GM06990 (cell line): ENCODE results near the gene GNB1.

Experiments
- DNase-seq: peaks from one replicate; pipeline ENCODE4 v3.0.0-alpha.2; 2011; ENCODE audit not compliant: insufficient read length; ENCODE audit errors: extremely low read depth
- H3K27me3 ChIP-seq: replicated peaks from 2 replicates; pipeline ENCODE4 v1.6.0; 2011; ENCODE audit warnings: low read length; ENCODE audit not compliant: control insufficient read depth, insufficient read depth
- H3K36me3 ChIP-seq: 2 replicates; pipeline ENCODE4 v1.5.1; 2011; ENCODE audit warnings: low read length; ENCODE audit not compliant: control insufficient read depth, insufficient read depth
- H3K4me3 ChIP-seq: replicated peaks from 2 replicates; pipeline ENCODE4 v1.5.1; 2011; ENCODE audit warnings: low read depth, mild to moderate bottlenecking, control low read depth, low read length
- TF ChIP-seq, protein P1 (sequence below): IDR thresholded peaks from 2 replicates; pipeline ENCODE4 v1.5.1; 2011; ENCODE audit warnings: low read length, control low read depth, mild to moderate bottlenecking, inconsistent platforms; ENCODE audit not compliant: insufficient read depth, poor library complexity, severe bottlenecking

Gene GNB1

GRCh38 chr1:1784933-1785332 is 106.0 kb downstream of the GNB1 start:
- no peaks in the 10 kb centered on the region for H3K27me3 ChIP-seq

DNA sequence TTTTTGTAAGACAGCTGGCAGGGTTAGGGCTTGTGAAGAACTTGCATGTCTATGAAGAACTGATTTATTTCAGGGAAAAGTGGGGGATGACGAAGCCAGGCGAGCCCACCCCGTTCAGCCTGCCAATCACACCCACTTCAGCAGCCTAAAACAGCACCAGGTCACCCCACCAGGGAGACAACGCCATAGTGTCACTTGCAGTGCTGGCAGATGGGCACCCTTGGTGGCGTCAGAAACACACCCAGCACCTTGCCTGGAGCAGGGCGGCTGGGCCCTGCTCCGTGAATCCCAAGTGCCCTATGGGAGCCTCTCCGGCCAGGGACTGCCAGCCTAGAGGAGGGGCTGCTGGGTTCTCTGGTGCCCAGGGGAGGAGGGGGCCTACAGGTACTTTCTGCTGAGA is 107.6 kb downstream of the GNB1 start:
- DNase-seq = no peak
- no peaks in the 10 kb centered on the region for H3K27me3 ChIP-seq
- TF ChIP-seq, protein P1, sequence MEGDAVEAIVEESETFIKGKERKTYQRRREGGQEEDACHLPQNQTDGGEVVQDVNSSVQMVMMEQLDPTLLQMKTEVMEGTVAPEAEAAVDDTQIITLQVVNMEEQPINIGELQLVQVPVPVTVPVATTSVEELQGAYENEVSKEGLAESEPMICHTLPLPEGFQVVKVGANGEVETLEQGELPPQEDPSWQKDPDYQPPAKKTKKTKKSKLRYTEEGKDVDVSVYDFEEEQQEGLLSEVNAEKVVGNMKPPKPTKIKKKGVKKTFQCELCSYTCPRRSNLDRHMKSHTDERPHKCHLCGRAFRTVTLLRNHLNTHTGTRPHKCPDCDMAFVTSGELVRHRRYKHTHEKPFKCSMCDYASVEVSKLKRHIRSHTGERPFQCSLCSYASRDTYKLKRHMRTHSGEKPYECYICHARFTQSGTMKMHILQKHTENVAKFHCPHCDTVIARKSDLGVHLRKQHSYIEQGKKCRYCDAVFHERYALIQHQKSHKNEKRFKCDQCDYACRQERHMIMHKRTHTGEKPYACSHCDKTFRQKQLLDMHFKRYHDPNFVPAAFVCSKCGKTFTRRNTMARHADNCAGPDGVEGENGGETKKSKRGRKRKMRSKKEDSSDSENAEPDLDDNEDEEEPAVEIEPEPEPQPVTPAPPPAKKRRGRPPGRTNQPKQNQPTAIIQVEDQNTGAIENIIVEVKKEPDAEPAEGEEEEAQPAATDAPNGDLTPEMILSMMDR = no peak
- peaks cover 26% of the 10 kb centered on the region for H3K36me3 ChIP-seq
- H3K4me3 ChIP-seq = no peak overlapping the region

More at GRCh38 chr1:1784933-1785332, 106.0 kb downstream of the GNB1 start:
- Histone ChIP-seq H3K4me3 (no peak overlapping the region), H3K36me3 (peaks cover 35% of the 10 kb centered on the region)
- TF ChIP-seq, protein P1 = no peak
- DNase-seq = no peak

DNA sequence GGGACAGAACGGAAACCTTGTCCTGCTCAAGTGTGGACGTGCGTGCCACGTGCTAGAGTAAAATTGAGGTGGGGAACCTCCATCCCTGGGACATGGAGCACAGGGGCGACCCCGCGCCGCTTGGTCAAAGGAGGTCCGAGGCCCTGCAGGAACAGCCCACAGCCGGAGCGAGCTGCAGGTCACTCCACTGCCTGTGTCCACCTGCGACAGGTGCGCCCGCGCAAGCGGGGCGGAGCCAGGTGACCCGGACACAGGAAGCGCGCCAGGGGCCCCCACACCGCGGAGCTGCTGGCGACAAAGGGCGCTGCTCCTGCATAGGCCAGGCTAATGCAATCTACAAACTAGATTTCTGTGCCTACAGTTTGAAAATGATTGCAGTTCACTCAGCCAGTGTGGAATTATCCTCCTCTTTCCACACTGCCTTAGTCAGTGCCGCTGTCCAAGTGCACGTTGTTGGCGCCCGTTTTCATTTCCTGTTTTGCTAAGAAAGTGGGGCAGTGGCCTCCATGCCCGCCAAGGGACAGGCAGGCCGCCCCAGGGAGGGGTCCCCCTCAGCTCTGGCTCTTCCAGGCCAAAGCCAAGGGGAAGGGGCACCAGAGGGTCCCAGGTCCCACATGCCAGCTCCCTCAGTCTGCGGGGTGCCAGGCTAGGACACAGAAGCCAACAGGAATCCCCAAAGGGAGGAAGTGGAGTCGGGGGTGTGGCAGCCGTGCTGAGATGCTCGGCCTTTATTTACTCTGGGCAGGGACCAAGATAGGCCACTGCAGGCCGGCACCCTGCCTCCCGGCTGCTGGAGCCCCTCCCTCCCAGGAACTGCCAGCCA is 108.3 kb downstream of the GNB1 start:
- Histone ChIP-seq H3K36me3 (peaks cover 19% of the 10 kb centered on the region), H3K27me3 (no peaks in the 10 kb centered on the region), H3K4me3 (no peak overlapping the region)
- DNase-seq = no peak
- TF ChIP-seq, protein P1 = no peak

DNA sequence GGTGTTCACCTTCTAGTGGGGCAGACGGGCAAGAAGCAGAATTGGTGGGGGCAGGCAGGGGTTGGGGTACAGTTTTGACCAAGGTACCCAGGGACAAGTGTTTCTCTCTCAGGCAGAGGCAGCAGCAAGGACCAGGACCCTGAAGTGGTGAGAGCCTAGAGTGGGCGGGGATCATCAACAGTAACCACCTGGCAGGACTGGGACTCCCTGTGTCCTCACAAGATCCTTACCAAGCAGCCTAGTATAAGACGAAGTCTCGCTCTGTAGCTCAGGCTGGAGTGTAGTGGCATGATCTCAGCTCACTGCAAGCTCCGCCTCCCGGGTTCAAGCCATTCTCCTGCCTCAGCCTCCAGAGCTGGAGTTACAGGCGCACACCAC is 109.4 kb downstream of the GNB1 start:
- Histone ChIP-seq H3K27me3 (no peaks in the 10 kb centered on the region), H3K4me3 (no peak overlapping the region), H3K36me3 (peaks cover 9% of the 10 kb centered on the region)
- TF ChIP-seq, protein P1 = no peak
- DNase-seq = no peak

- Histone ChIP-seq H3K36me3 (peaks cover 7% of the 10 kb centered on the region), H3K4me3 (no peak overlapping the region; the same call in 1 of the 2 replicates), H3K27me3 (no peaks in the 10 kb centered on the region)
- TF ChIP-seq, protein P1 = no peak
- DNase-seq = no peak
Measured at GRCh38 chr1:1780598-1781525, 110.0 kb downstream of the GNB1 start.
